ENCODE measurements around the gene DAB2. TPM values are rescaled to one million over a fixed set of nuclear protein-coding genes. Genes with fewer than 3 reads are reported as not detected.

The DAB2 gene
- total RNA-seq, 1 experiment from 2014 or later = 30.1 TPM

GRCh38 chr5:39395521-39395920 lies 29.3 kb downstream of the DAB2 start:
- H3K27ac ChIP-seq (ENCODE audit: low read depth, low read length, poor library complexity, severe bottlenecking) = no peak overlapping the region
- intact Hi-C loops (cut with micrococcal nuclease; ENCODE audit: unreplicated experiment) = no loop called here
- BruUV-seq (replicated peaks) = no TSS peak
- H3K9me3 ChIP-seq (ENCODE audit: low read depth, low read length, poor library complexity, severe bottlenecking) = no peaks in the 10 kb centered on the region
- no peak for DNase-seq (ENCODE audit: low spot score)
- peaks cover 15% of the 10 kb centered on the region for H3K4me1 ChIP-seq (ENCODE audit: insufficient read depth, low read length, poor library complexity, severe bottlenecking)
- no peaks in the 10 kb centered on the region for H3K27me3 ChIP-seq (replicated peaks; ENCODE audit: insufficient read depth, low read depth, low read length, poor library complexity)
- no peaks in the 10 kb centered on the region for H3K36me3 ChIP-seq (ENCODE audit: insufficient read depth, low read length, poor library complexity, severe bottlenecking)
- POLR2A ChIA-PET (ENCODE audit: low non-redundant PET) = no interaction called here
- CTCF ChIA-PET = no interaction called here
- no peak overlapping the region for H3K4me3 ChIP-seq (ENCODE audit: low read depth, low read length, poor library complexity, severe bottlenecking)
- TF ChIP-seq EZH2 (IDR thresholded peaks at IDR 0.05; ENCODE audit: borderline replicate concordance, low read depth, low read length, poor library complexity, severe bottlenecking) (no peak), CTCF (conservative IDR thresholded peaks at IDR 0.05; ENCODE audit: low read depth, low read length) (no peak)

- Histone ChIP-seq H3K27me3 (replicated peaks; ENCODE audit: insufficient read depth, low read depth, low read length, poor library complexity) (no peaks in the 10 kb centered on the region), H3K36me3 (ENCODE audit: insufficient read depth, low read length, poor library complexity, severe bottlenecking) (no peaks in the 10 kb centered on the region), H3K4me3 (ENCODE audit: low read depth, low read length, poor library complexity, severe bottlenecking) (no peak overlapping the region), H3K9me3 (ENCODE audit: low read depth, low read length, poor library complexity, severe bottlenecking) (no peaks in the 10 kb centered on the region), H3K27ac (ENCODE audit: low read depth, low read length, poor library complexity, severe bottlenecking) (no peak overlapping the region), H3K4me1 (ENCODE audit: insufficient read depth, low read length, poor library complexity, severe bottlenecking) (peaks cover 14% of the 10 kb centered on the region)
- ChIA-PET CTCF (no interaction called here), POLR2A (ENCODE audit: low non-redundant PET) (no interaction called here)
- no peak for DNase-seq (ENCODE audit: low spot score)
- intact Hi-C loops (cut with micrococcal nuclease; ENCODE audit: unreplicated experiment) = no loop called here
- TF ChIP-seq EZH2 (IDR thresholded peaks at IDR 0.05; ENCODE audit: borderline replicate concordance, low read depth, low read length, poor library complexity, severe bottlenecking) = no peak
- TF ChIP-seq CTCF (conservative IDR thresholded peaks at IDR 0.05; ENCODE audit: low read depth, low read length) = no peak
- BruUV-seq (replicated peaks) = no TSS peak
Measured at GRCh38 chr5:39394946-39395345, 29.8 kb downstream of the DAB2 start.

GRCh38 chr5:39390945-39391344 lies 33.8 kb downstream of the DAB2 start:
- Histone ChIP-seq H3K4me1 (ENCODE audit: insufficient read depth, low read length, poor library complexity, severe bottlenecking) (no peaks in the 10 kb centered on the region), H3K4me3 (ENCODE audit: low read depth, low read length, poor library complexity, severe bottlenecking) (no peak overlapping the region), H3K27ac (ENCODE audit: low read depth, low read length, poor library complexity, severe bottlenecking) (no peak overlapping the region), H3K9me3 (ENCODE audit: low read depth, low read length, poor library complexity, severe bottlenecking) (no peaks in the 10 kb centered on the region), H3K27me3 (replicated peaks; ENCODE audit: insufficient read depth, low read depth, low read length, poor library complexity) (no peaks in the 10 kb centered on the region), H3K36me3 (ENCODE audit: insufficient read depth, low read length, poor library complexity, severe bottlenecking) (no peaks in the 10 kb centered on the region)
- ChIA-PET POLR2A (ENCODE audit: low non-redundant PET) (no interaction called here), CTCF (no interaction called here)
- DNase-seq (ENCODE audit: low spot score) = no peak
- no TSS peak for BruUV-seq (replicated peaks)
- intact Hi-C loops (cut with micrococcal nuclease; ENCODE audit: unreplicated experiment) = no loop called here
- TF ChIP-seq EZH2 (IDR thresholded peaks at IDR 0.05; ENCODE audit: borderline replicate concordance, low read depth, low read length, poor library complexity, severe bottlenecking) (no peak), CTCF (conservative IDR thresholded peaks at IDR 0.05; ENCODE audit: low read depth, low read length) (no peak)
